ENCODE results near the gene PPFIA1.

Gene PPFIA1

GRCh38 chr11:70270104-70270876, at the start of gene PPFIA1:
PPFIA1 (plus strand) TSS chr11:70270690; CDS start chr11:70272173, 1,483 bp downstream.
- peak; percentile 95 for DNase-seq

- DNase-seq: no peak
These were observed 49.6 kb upstream of the PPFIA1 start for GRCh38 chr11:70220920-70221319.

GRCh38 chr11:70225681-70226177, 44.8 kb upstream of the PPFIA1 start:
- no peak for DNase-seq

- DNase-seq: no peak
These were observed 44.3 kb upstream of the PPFIA1 start for GRCh38 chr11:70226183-70226582.

GRCh38 chr11:70226967-70227366, 43.5 kb upstream of the PPFIA1 start:
- no peak for DNase-seq

GRCh38 chr11:70229737-70230136, 40.8 kb upstream of the PPFIA1 start:
- no peak for DNase-seq

- no peak for DNase-seq
These were observed 40.2 kb upstream of the PPFIA1 start for GRCh38 chr11:70230151-70230839.

GRCh38 chr11:70230840-70231710, 39.4 kb upstream of the PPFIA1 start:
- DNase-seq: no peak

- DNase-seq: no peak
These were observed 37.5 kb upstream of the PPFIA1 start for GRCh38 chr11:70233034-70233433.

GRCh38 chr11:70233511-70233934, 37.0 kb upstream of the PPFIA1 start:
- DNase-seq: no peak

- DNase-seq: no peak
These were observed 36.5 kb upstream of the PPFIA1 start for GRCh38 chr11:70233962-70234361.

- DNase-seq: no peak
These were observed 30.2 kb upstream of the PPFIA1 start for GRCh38 chr11:70240337-70240736.

GRCh38 chr11:70241709-70242108, 28.8 kb upstream of the PPFIA1 start:
- no peak for DNase-seq

- no peak for DNase-seq
These were observed 27.6 kb upstream of the PPFIA1 start for GRCh38 chr11:70242885-70243284.

GRCh38 chr11:70243912-70244652, 26.4 kb upstream of the PPFIA1 start:
- DNase-seq: no peak

- DNase-seq: no peak
These were observed 25.8 kb upstream of the PPFIA1 start for GRCh38 chr11:70244698-70245097.

- DNase-seq: no peak
These were observed 24.3 kb upstream of the PPFIA1 start for GRCh38 chr11:70246196-70246595.

GRCh38 chr11:70247042-70247709, 23.3 kb upstream of the PPFIA1 start:
- no peak for DNase-seq

- no peak for DNase-seq
These were observed 22.8 kb upstream of the PPFIA1 start for GRCh38 chr11:70247710-70248072.

GRCh38 chr11:70250876-70251658, 19.4 kb upstream of the PPFIA1 start:
- DNase-seq: no peak

All from activated T-cell treated with anti-CD3 and anti-CD28 coated beads for 4 hours (primary cell).